ENCODE data around the gene AEBP2.

The AEBP2 gene

DNA sequence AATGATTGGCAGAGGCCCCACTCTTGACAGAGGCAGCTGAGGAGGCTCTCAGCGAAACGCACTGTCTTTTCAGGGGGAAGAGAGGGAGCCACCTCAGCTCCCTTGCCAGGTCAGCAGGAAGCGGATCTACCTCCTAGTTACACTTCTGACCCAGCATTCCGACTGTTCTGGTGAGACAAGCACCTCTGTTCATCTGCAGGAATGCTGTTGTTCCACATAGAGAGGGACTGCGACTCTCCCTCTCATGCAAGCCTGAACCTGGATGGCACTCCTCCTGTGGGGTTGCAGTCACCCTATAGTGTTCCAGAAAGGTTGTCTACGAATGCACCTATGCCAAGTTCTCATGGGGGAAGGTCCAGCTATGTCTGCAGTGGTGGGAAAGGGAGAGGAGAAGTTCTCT, 37.1 kb upstream of the AEBP2 start:
- no peak for TF ChIP-seq CTCF (IDR thresholded peaks at IDR 0.05; ENCODE audit: insufficient read depth, missing control alignments)
- DNase-seq (ENCODE audit: insufficient read length, low spot score) (no peak), FAIRE-seq (no peak)

DNA sequence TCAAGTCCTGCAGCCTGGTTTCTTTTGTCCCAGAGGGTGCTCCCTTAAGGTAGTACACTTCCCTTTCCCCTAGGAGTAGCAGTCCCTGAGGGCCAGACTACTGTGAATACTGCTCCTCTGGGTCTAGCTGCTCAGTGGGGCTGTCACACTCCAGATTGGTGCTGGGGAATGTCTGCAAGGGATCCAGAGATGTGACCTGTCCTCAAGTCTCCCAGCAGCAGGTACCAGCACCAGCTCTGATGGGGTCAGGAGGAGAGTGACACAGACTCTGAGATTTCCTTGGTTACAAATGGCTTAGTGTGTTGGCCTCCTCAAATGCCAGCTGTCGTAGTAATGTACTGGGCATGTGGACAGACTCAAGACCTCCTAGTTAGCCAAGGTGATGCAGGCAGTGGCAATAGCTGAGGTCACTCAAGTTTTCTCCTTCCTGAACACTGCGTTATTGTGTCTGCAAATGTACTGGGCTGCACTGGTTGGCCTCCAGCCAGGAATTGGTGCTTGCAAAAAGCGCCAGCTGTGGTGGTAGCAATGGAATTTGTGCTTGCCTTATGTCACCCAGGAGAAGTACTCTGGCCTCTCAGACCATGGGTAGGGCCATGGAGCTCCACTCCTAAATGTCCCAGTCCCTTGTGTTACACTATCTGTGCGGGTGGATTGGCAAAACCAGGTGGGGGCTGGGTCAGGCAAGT, 36.4 kb upstream of the AEBP2 start:
- TF ChIP-seq CTCF (IDR thresholded peaks at IDR 0.05; ENCODE audit: insufficient read depth, missing control alignments) = no peak
- DNase-seq (ENCODE audit: insufficient read length, low spot score) (no peak), FAIRE-seq (no peak)

GRCh38 chr12:19404242-19404880, 34.9 kb upstream of the AEBP2 start:
- TF ChIP-seq CTCF (IDR thresholded peaks at IDR 0.05; ENCODE audit: insufficient read depth, missing control alignments) = no peak
- DNase-seq (ENCODE audit: insufficient read length, low spot score) = no peak
- FAIRE-seq = no peak

GRCh38 chr12:19409376-19409775, 29.9 kb upstream of the AEBP2 start:
- DNase-seq (ENCODE audit: insufficient read length, low spot score) (no peak), FAIRE-seq (no peak)
- TF ChIP-seq CTCF (IDR thresholded peaks at IDR 0.05; ENCODE audit: insufficient read depth, missing control alignments) = no peak

DNA sequence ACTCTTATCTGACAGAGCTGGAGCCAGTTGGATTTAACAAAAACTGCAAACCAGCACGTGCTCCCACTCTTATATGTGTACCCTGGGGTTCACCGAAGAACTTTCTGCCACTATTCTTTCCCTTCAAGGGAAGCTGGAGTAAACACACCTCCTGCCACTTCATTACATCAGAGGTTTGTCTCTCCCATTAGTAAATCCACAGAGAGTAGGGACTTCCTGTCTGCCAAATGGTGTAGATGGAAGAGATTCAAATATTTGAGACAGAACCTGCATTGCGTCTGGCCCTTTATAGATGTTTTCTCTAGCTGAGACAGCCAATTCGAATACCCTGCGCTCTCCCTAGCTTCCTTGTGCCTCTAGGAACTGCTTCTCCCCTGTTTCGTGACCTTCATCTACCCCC, 29.1 kb upstream of the AEBP2 start:
- FAIRE-seq = no peak
- no peak for TF ChIP-seq CTCF (IDR thresholded peaks at IDR 0.05; ENCODE audit: insufficient read depth, missing control alignments)
- DNase-seq (ENCODE audit: insufficient read length, low spot score) = no peak

DNA sequence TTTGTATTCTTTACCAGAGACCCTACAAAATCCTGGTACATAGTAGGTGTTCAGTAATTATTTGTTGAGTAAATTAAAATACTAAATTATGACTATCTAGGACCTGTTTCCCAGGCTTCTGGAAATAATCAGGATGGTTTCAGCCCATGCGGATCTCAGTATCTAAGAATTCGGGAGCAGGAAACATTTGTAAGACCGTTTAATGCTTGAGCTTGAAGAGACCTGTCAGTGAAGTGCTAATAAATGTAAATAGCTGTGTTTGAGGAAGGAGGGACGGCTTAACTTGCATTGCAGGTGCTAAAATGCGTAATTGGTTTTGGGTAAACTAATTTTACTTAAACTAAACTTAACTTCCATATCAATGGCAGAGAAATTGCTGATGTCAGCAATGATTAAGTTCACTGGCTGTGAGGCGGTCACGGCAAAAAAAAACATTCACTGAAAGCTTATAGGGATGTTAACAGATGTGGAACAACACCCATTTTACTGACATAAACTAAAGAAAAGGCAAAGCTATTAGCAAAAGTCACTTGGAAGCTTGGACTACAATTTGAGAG, 28.6 kb upstream of the AEBP2 start:
- DNase-seq (ENCODE audit: insufficient read length, low spot score) (no peak), FAIRE-seq (no peak)
- TF ChIP-seq CTCF (IDR thresholded peaks at IDR 0.05; ENCODE audit: insufficient read depth, missing control alignments) = no peak
